Upper lobe of right lung (tissue), 1 donor: ENCODE measurements around the gene WDR47. TPM values are rescaled to one million over a fixed set of nuclear protein-coding genes. Genes with fewer than 3 reads are reported as not detected.

Source experiments
- ATAC-seq: fragments of 200-7000 bp; cut with Tn5 transposase; one replicate; pipeline ENCODE4 v1.9.1; 2020; ENCODE audit warnings: mild to moderate bottlenecking, moderate library complexity
- DNase-seq: peaks from one replicate; pipeline ENCODE4 v3.0.0-alpha.2; 2020
- H3K27ac ChIP-seq: fragments of 200-600 bp; one replicate; pipeline ENCODE4 v1.8.0; 2022
- H3K27me3 ChIP-seq: fragments of 200-600 bp; one replicate; pipeline ENCODE4 v1.8.0; 2022; ENCODE audit warnings: mild to moderate bottlenecking
- H3K36me3 ChIP-seq: fragments of 200-600 bp; one replicate; pipeline ENCODE4 v1.8.0; 2022
- H3K4me1 ChIP-seq: fragments of 200-600 bp; one replicate; pipeline ENCODE4 v1.8.0; 2022
- H3K4me3 ChIP-seq: fragments of 200-600 bp; one replicate; pipeline ENCODE4 v1.8.0; 2022; ENCODE audit warnings: mild to moderate bottlenecking
- H3K9me3 ChIP-seq: fragments of 200-600 bp; one replicate; pipeline ENCODE4 v1.8.0; 2022
- CTCF ChIP-seq: fragments of 200-600 bp; IDR thresholded peaks from one replicate; pipeline ENCODE4 v1.8.0; 2022; ENCODE audit warnings: antibody characterized with exemption
- intact Hi-C: fragments of 100-400 bp; cut with DNase I; formaldehyde crosslinking; loops from one replicate; pipeline ENCODE4 v1.11.0; 2022
- total RNA-seq: library from RNA; stranded (reverse); fragmentation: NEBNext Ultra II Directional; extraction: Animal tissue kit (Norgen Biotek cat#: 25700); gene quantifications from one replicate; pipeline ENCODE4 v1.2.1, GENCODE V29; 2021
- donor health status: DM: no; HTN: yes; CAD: no; lungs with severe emphysema.

Gene WDR47
- total RNA-seq, 1 donor from 2014 or later = 14.7 TPM

- H3K4me3 ChIP-seq = no peak overlapping the region
- peaks cover 10% of the 10 kb centered on the region for H3K36me3 ChIP-seq
- ATAC-seq (no peak), DNase-seq (no peak)
- H3K4me1 ChIP-seq = no peaks in the 10 kb centered on the region
- no peaks in the 10 kb centered on the region for H3K27me3 ChIP-seq
- no peak for TF ChIP-seq CTCF
- H3K27ac ChIP-seq = no peak overlapping the region
- no peaks in the 10 kb centered on the region for H3K9me3 ChIP-seq
- intact Hi-C loops = no loop called here
Measured at GRCh38 chr1:108969346-108969745, 72.6 kb downstream of the WDR47 start.

- intact Hi-C loops = no loop called here
- Histone ChIP-seq H3K4me3 (peak within 1 kb of the TSS; percentile 84), H3K36me3 (no peaks in the 10 kb centered on the region), H3K4me1 (peaks cover 18% of the 10 kb centered on the region), H3K27me3 (no peaks in the 10 kb centered on the region), H3K27ac (peak within 1 kb of the TSS; percentile 97), H3K9me3 (no peaks in the 10 kb centered on the region)
- no peak for TF ChIP-seq CTCF
- peak; percentile 96 for DNase-seq
- peak; percentile 99 for ATAC-seq
Measured at GRCh38 chr1:108963052-108963686, 78.7 kb downstream of the WDR47 start, which contains the start of gene CLCC1. Gene CLCC1 (minus strand): TSS chr1:108963484. CDS start chr1:108950437, 13,047 bp downstream.

GRCh38 chr1:108962681-108963051, 79.2 kb downstream of the WDR47 start:
- peak overlapping the region; percentile 84 for H3K4me3 ChIP-seq
- H3K27ac ChIP-seq = peak overlapping the region; percentile 97
- DNase-seq (peak; percentile 72), ATAC-seq (no peak)
- no peaks in the 10 kb centered on the region for H3K9me3 ChIP-seq
- H3K4me1 ChIP-seq = peaks cover 18% of the 10 kb centered on the region
- no peaks in the 10 kb centered on the region for H3K36me3 ChIP-seq
- TF ChIP-seq CTCF = no peak
- intact Hi-C loops = no loop called here
- no peaks in the 10 kb centered on the region for H3K27me3 ChIP-seq

GRCh38 chr1:108961752-108962486, 80.0 kb downstream of the WDR47 start:
- ATAC-seq (no peak), DNase-seq (no peak)
- Histone ChIP-seq H3K4me3 (peak overlapping the region; percentile 84), H3K27ac (peak overlapping the region; percentile 97), H3K36me3 (no peaks in the 10 kb centered on the region), H3K9me3 (no peaks in the 10 kb centered on the region), H3K4me1 (peaks cover 24% of the 10 kb centered on the region), H3K27me3 (no peaks in the 10 kb centered on the region)
- no peak for TF ChIP-seq CTCF
- intact Hi-C loops = no loop called here

- no peak for ATAC-seq
- Histone ChIP-seq H3K27me3 (no peaks in the 10 kb centered on the region), H3K4me1 (peaks cover 24% of the 10 kb centered on the region), H3K27ac (no peak overlapping the region), H3K36me3 (no peaks in the 10 kb centered on the region), H3K9me3 (no peaks in the 10 kb centered on the region), H3K4me3 (no peak overlapping the region)
- no peak for DNase-seq
- TF ChIP-seq CTCF = no peak
- intact Hi-C loops = no loop called here
Measured at GRCh38 chr1:108961198-108961597, 80.7 kb downstream of the WDR47 start.
